Erythroblast (primary cell): ENCODE data around the gene EPB41.

Source experiments
- GATA1 ChIP-seq: IDR thresholded peaks from 2 replicates; pipeline ENCODE4 v1.6.1; 2011; ENCODE audit warnings: low read depth, mild to moderate bottlenecking, control low read depth, low read length, moderate library complexity
- POLR2A ChIP-seq: IDR thresholded peaks from 2 replicates; pipeline ENCODE4 v1.6.1; 2011; ENCODE audit warnings: mild to moderate bottlenecking, low read length

GRCh38 chr1:28890435-28890834 lies 23.9 kb upstream of the EPB41 start:
- TF ChIP-seq POLR2A (no peak), GATA1 (no peak)
